Mucosa of descending colon (tissue), 3 donors: ENCODE data around the gene NDUFS5. TPM values are rescaled to one million over a fixed set of nuclear protein-coding genes. Genes with fewer than 3 reads are reported as not detected.

Experiments
- ATAC-seq: fragments of 200-7000 bp; cut with Tn5 transposase; one replicate; pipeline ENCODE4 v1.9.1; 2020; ENCODE audit warnings: mild to moderate bottlenecking, moderate library complexity
- DNase-seq, 3 donors: peaks; one replicate each; pipeline ENCODE4 v3.0.0-alpha.2; 2020
- H3K36me3 ChIP-seq: fragments of 200-600 bp; one replicate; pipeline ENCODE4 v1.8.0; 2021; ENCODE audit warnings: low read depth, mild to moderate bottlenecking
- H3K4me1 ChIP-seq: fragments of 200-600 bp; one replicate; pipeline ENCODE4 v1.8.0; 2021; ENCODE audit warnings: low read depth, mild to moderate bottlenecking
- H3K4me3 ChIP-seq: fragments of 200-600 bp; one replicate; pipeline ENCODE4 v1.8.0; 2021; ENCODE audit warnings: mild to moderate bottlenecking
- H3K9me3 ChIP-seq: fragments of 200-600 bp; one replicate; pipeline ENCODE4 v1.8.0; 2021; ENCODE audit warnings: mild to moderate bottlenecking
- CTCF ChIP-seq: fragments of 200-600 bp; IDR thresholded peaks from one replicate; pipeline ENCODE4 v1.8.0; 2022; ENCODE audit warnings: antibody characterized with exemption, mild to moderate bottlenecking
- intact Hi-C, 2 donors: fragments of 100-400 bp; cut with DNase I in 1 of 2; cut with micrococcal nuclease in 1 of 2; formaldehyde crosslinking; loops; one replicate each; pipeline versions ENCODE4 v1.11.0 to v1.11.1; 2022; cut with DNase I, micrococcal nuclease
- total RNA-seq, 3 donors: library from RNA; stranded (reverse); fragmentation: NEBNext Ultra II Directional in 2 of 3; extraction: Animal tissue kit (Norgen Biotek cat#: 25700) in 2 of 3; gene quantifications; one replicate each; pipeline versions ENCODE4 v1.2.1 to v1.2.4, GENCODE V29; 2021 to 2023
- donor health status: DM: no; HTN: no; CAD: no; lungs with moderate emphysema.
- donor health status: DM: no; HTN: no; CAD: no.
- donor health status: DM: no; HTN: yes; CAD: no.

NDUFS5 gene
- total RNA-seq, 3 donors from 2014 or later: 167 to 224 (median 183) TPM

GRCh38 chr1:38990738-38991637 is 35.2 kb upstream of the NDUFS5 start, which contains the start of gene AKIRIN1:
AKIRIN1 (plus strand) TSS chr1:38991276; CDS start chr1:38991381, 105 bp downstream.
- no peaks in the 10 kb centered on the region for H3K9me3 ChIP-seq
- peaks cover 19% of the 10 kb centered on the region for H3K4me1 ChIP-seq
- DNase-seq: peak; percentile 99 to 100 (median 99)
- ATAC-seq: peak; percentile 97
- peak within 1 kb of the TSS; percentile 99 for H3K4me3 ChIP-seq
- TF ChIP-seq CTCF: peak; percentile 20
- H3K36me3 ChIP-seq: no peaks in the 10 kb centered on the region
- intact Hi-C loops: no loop called here

- DNase-seq (peak; percentile 45 to 68 (median 57)), ATAC-seq (peak; percentile 39)
- Histone ChIP-seq H3K4me1 (peaks cover 16% of the 10 kb centered on the region), H3K4me3 (peak overlapping the region; percentile 99), H3K36me3 (no peaks in the 10 kb centered on the region), H3K9me3 (no peaks in the 10 kb centered on the region)
- intact Hi-C loops: no loop called here
- TF ChIP-seq CTCF: no peak
Observed at GRCh38 chr1:38991638-38992411, 34.3 kb upstream of the NDUFS5 start.

- ATAC-seq (no peak), DNase-seq (no peak)
- Histone ChIP-seq H3K36me3 (peaks cover under 1% of the 10 kb centered on the region), H3K4me1 (peaks cover 19% of the 10 kb centered on the region), H3K4me3 (peak overlapping the region; percentile 99), H3K9me3 (no peaks in the 10 kb centered on the region)
- TF ChIP-seq CTCF: no peak
- intact Hi-C loops: no loop called here
Observed at GRCh38 chr1:38992412-38993111, 33.6 kb upstream of the NDUFS5 start.

- peaks cover 19% of the 10 kb centered on the region for H3K4me1 ChIP-seq
- no peak for ATAC-seq
Observed at GRCh38 chr1:38994196-38994595, 32.0 kb upstream of the NDUFS5 start.

More at GRCh38 chr1:38994196-38994595, 32.0 kb upstream of the NDUFS5 start:
- intact Hi-C loops: no loop called here
- no peak for TF ChIP-seq CTCF
- Histone ChIP-seq H3K4me3 (no peak overlapping the region), H3K9me3 (no peaks in the 10 kb centered on the region), H3K36me3 (peaks cover 9% of the 10 kb centered on the region)
- DNase-seq: no peak
